Endodermal cell (in vitro differentiated cells): Measurements from ENCODE around the gene ATOX1. TPM values are rescaled to one million over a fixed set of nuclear protein-coding genes. Genes with fewer than 3 reads are reported as not detected.

Source experiments
- DNase-seq: peaks from one replicate; pipeline ENCODE4 v3.0.0-alpha.2; 2017
- H3K27ac ChIP-seq: 2 replicates; pipeline ENCODE4 v1.5.1; 2013; ENCODE audit warnings: mild to moderate bottlenecking, low read depth, low read length, moderate library complexity
- H3K27me3 ChIP-seq: 2 replicates; pipeline ENCODE4 v1.6.1; 2013; ENCODE audit warnings: mild to moderate bottlenecking, low read length, moderate library complexity; ENCODE audit not compliant: insufficient read depth, control insufficient read depth, poor library complexity, severe bottlenecking
- H3K36me3 ChIP-seq: 2 replicates; pipeline ENCODE4 v1.7.0; 2013; ENCODE audit warnings: mild to moderate bottlenecking, low read length, moderate library complexity; ENCODE audit not compliant: control insufficient read depth, insufficient read depth
- H3K4me1 ChIP-seq: one replicate; pipeline ENCODE4 v1.7.0; 2013; ENCODE audit warnings: low read length; ENCODE audit not compliant: control insufficient read depth, insufficient read depth
- H3K4me3 ChIP-seq: 2 replicates; pipeline ENCODE4 v1.5.1; 2013; ENCODE audit warnings: mild to moderate bottlenecking, low read length, moderate library complexity
- H3K9ac ChIP-seq: 2 replicates; pipeline ENCODE4 v1.6.1; 2013; ENCODE audit warnings: mild to moderate bottlenecking, low read length, moderate library complexity; ENCODE audit not compliant: poor library complexity, severe bottlenecking; ENCODE audit errors: extremely low read depth
- H3K9me3 ChIP-seq: 2 replicates; pipeline ENCODE4 v1.6.1; 2013; ENCODE audit warnings: mild to moderate bottlenecking, low read length, moderate library complexity; ENCODE audit not compliant: control insufficient read depth
- H3K27ac Mint-ChIP-seq: 2 replicates; pipeline ENCODE4 v1.8.0; 2020; ENCODE audit warnings: mixed read lengths
- H3K27me3 Mint-ChIP-seq: 2 replicates; pipeline ENCODE4 v1.8.0; 2021; ENCODE audit warnings: mild to moderate bottlenecking, mixed read lengths; ENCODE audit not compliant: insufficient read depth
- H3K36me3 Mint-ChIP-seq: 2 replicates; pipeline ENCODE4 v1.8.0; 2020; ENCODE audit warnings: low read depth, mixed read lengths
- H3K4me1 Mint-ChIP-seq: 2 replicates; pipeline ENCODE4 v1.8.0; 2020; ENCODE audit warnings: mixed read lengths
- H3K4me3 Mint-ChIP-seq: 2 replicates; pipeline ENCODE4 v1.8.0; 2020; ENCODE audit warnings: mild to moderate bottlenecking, moderate library complexity, mixed read lengths
- H3K9me3 Mint-ChIP-seq: 2 replicates; pipeline ENCODE4 v1.8.0; 2020; ENCODE audit warnings: mild to moderate bottlenecking, mixed read lengths
- CTCF ChIP-seq: fragments of 200-600 bp; sonication (generic); conservative IDR thresholded peaks from 2 replicates; pipeline ENCODE4 v1.5.0; 2021; ENCODE audit warnings: antibody characterized with exemption, mild to moderate bottlenecking
- WGBS, 2 experiments: methylation state at CpG; one replicate each; pipeline versions ENCODE4 v1.1.5 to v1.1.7; 2013; ENCODE audit warnings: missing lambda C conversion rate in 2 of 2, mixed read lengths in 1 of 2; ENCODE audit not compliant: insufficient coverage in 1 of 2, insufficient read length in 1 of 2; 5-methylcytosine and 5-hydroxymethylcytosine counted together
- total RNA-seq, 2 donors: library from RNA; stranded (reverse); fragmentation: NEBNext Ultra II Directional in 1 of 2; extraction: Animal tissue kit (Norgen Biotek cat#: 25700) in 1 of 2; gene quantifications; 2 replicates in 1 of 2; 3 replicates in 1 of 2; pipeline ENCODE4 v1.2.1, GENCODE V29; 2021

ATOX1 gene
- total RNA-seq, 2 donors from 2014 or later: 105 to 129 TPM

- Mint-ChIP-seq H3K4me1 (no peaks in the 10 kb centered on the region), H3K27ac (no peak overlapping the region), H3K36me3 (peaks cover 79% of the 10 kb centered on the region), H3K9me3 (no peaks in the 10 kb centered on the region), H3K27me3 (no peaks in the 10 kb centered on the region), H3K4me3 (no peak overlapping the region)
- no peaks in the 10 kb centered on the region for H3K4me1 ChIP-seq
- WGBS, 2 experiments: 98% methylated on average over 3 of the region's 3 CpGs; no CpG with 5 or more reads in 1 of the 2 experiments
- no peaks in the 10 kb centered on the region for H3K27me3 ChIP-seq
- no peak overlapping the region for H3K9ac ChIP-seq
- DNase-seq: no peak
- no peak for TF ChIP-seq CTCF
- no peak overlapping the region for H3K27ac ChIP-seq
- no peaks in the 10 kb centered on the region for H3K9me3 ChIP-seq
- H3K4me3 ChIP-seq: no peak overlapping the region
- H3K36me3 ChIP-seq: peaks cover 96% of the 10 kb centered on the region
Measured at GRCh38 chr5:151799407-151799806, 41.0 kb upstream of the ATOX1 start.

GRCh38 chr5:151798674-151799073 is 40.2 kb upstream of the ATOX1 start:
- H3K4me1 ChIP-seq: no peaks in the 10 kb centered on the region
- no peaks in the 10 kb centered on the region for H3K9me3 ChIP-seq
- no peaks in the 10 kb centered on the region for H3K4me1 Mint-ChIP-seq
- no peak overlapping the region for H3K9ac ChIP-seq
- DNase-seq: no peak
- no peak overlapping the region for H3K4me3 Mint-ChIP-seq
- 94 to 95% methylated on average over 2 to 3 of the region's 3 CpGs for WGBS, 2 experiments
- no peak overlapping the region for H3K4me3 ChIP-seq
- H3K9me3 Mint-ChIP-seq: no peaks in the 10 kb centered on the region
- no peak overlapping the region for H3K27ac Mint-ChIP-seq
- no peaks in the 10 kb centered on the region for H3K27me3 Mint-ChIP-seq
- peaks cover 79% of the 10 kb centered on the region for H3K36me3 Mint-ChIP-seq
- peaks cover 96% of the 10 kb centered on the region for H3K36me3 ChIP-seq
- no peaks in the 10 kb centered on the region for H3K27me3 ChIP-seq
- TF ChIP-seq CTCF: no peak
- no peak overlapping the region for H3K27ac ChIP-seq

GRCh38 chr5:151795426-151795825 is 37.0 kb upstream of the ATOX1 start:
- H3K27me3 ChIP-seq: no peaks in the 10 kb centered on the region
- Mint-ChIP-seq H3K4me3 (no peak overlapping the region), H3K9me3 (no peaks in the 10 kb centered on the region), H3K27me3 (no peaks in the 10 kb centered on the region), H3K4me1 (no peaks in the 10 kb centered on the region), H3K27ac (no peak overlapping the region), H3K36me3 (peaks cover 83% of the 10 kb centered on the region)
- WGBS, 2 experiments: 95% methylated on average over 1 of the region's 1 CpG; no CpG with 5 or more reads in 1 of the 2 experiments
- no peaks in the 10 kb centered on the region for H3K4me1 ChIP-seq
- no peak overlapping the region for H3K9ac ChIP-seq
- no peak for DNase-seq
- TF ChIP-seq CTCF: no peak
- no peaks in the 10 kb centered on the region for H3K9me3 ChIP-seq
- H3K36me3 ChIP-seq: peaks cover 98% of the 10 kb centered on the region
- H3K4me3 ChIP-seq: no peak overlapping the region
- no peak overlapping the region for H3K27ac ChIP-seq
